Nephron (organoid): Measurements from ENCODE around the gene RLN1.

ENCODE experiments used
- H3K27ac Mint-ChIP-seq, 3 experiments: 2 replicates each; pipeline ENCODE4 v1.8.0; 2020; ENCODE audit warnings: mixed read lengths in 3 of 3, mild to moderate bottlenecking in 2 of 3, moderate library complexity in 1 of 3
- H3K27me3 Mint-ChIP-seq: 2 replicates; pipeline ENCODE4 v1.8.0; 2021; ENCODE audit warnings: low read depth, mild to moderate bottlenecking, moderate library complexity, mixed read lengths
- H3K36me3 Mint-ChIP-seq: 2 replicates; pipeline ENCODE4 v1.8.0; 2020; ENCODE audit warnings: low read depth, mixed read lengths
- H3K4me1 Mint-ChIP-seq: 2 replicates; pipeline ENCODE4 v1.8.0; 2020; ENCODE audit warnings: mixed read lengths
- H3K4me3 Mint-ChIP-seq, 3 experiments: 2 replicates each; pipeline ENCODE4 v1.8.0; 2020; ENCODE audit warnings: mild to moderate bottlenecking in 3 of 3, mixed read lengths in 3 of 3, moderate library complexity in 2 of 3
- H3K9me3 Mint-ChIP-seq: 2 replicates; pipeline ENCODE4 v1.8.0; 2020; ENCODE audit warnings: mixed read lengths
- CTCF ChIP-seq, 3 experiments: fragments of 200-600 bp; sonication (generic); IDR thresholded peaks; one replicate each; pipeline ENCODE4 v1.5.0; 2021; ENCODE audit warnings: antibody characterized with exemption in 3 of 3; ENCODE audit not compliant: unreplicated experiment in 3 of 3

The RLN1 gene

GRCh38 chr9:5375790-5376477 lies 36.3 kb upstream of the RLN1 start:
- TF ChIP-seq CTCF (IDR thresholded peaks at IDR 0.05; ENCODE audit: unreplicated experiment in 3 of 3), result no peak
- H3K4me1 Mint-ChIP-seq, result no peaks in the 10 kb centered on the region
- no peak overlapping the region for H3K27ac Mint-ChIP-seq
- H3K27me3 Mint-ChIP-seq, result no peaks in the 10 kb centered on the region
- no peaks in the 10 kb centered on the region for H3K9me3 Mint-ChIP-seq
- no peak overlapping the region for H3K4me3 Mint-ChIP-seq
- no peaks in the 10 kb centered on the region for H3K36me3 Mint-ChIP-seq

- no peaks in the 10 kb centered on the region for H3K4me1 Mint-ChIP-seq
- H3K27me3 Mint-ChIP-seq, result no peaks in the 10 kb centered on the region
- no peaks in the 10 kb centered on the region for H3K9me3 Mint-ChIP-seq
- no peak for TF ChIP-seq CTCF (IDR thresholded peaks at IDR 0.05; ENCODE audit: unreplicated experiment in 3 of 3)
- H3K36me3 Mint-ChIP-seq, result no peaks in the 10 kb centered on the region
- no peak overlapping the region for H3K4me3 Mint-ChIP-seq
- H3K27ac Mint-ChIP-seq, result no peak overlapping the region
These were observed 35.4 kb upstream of the RLN1 start for GRCh38 chr9:5375091-5375490.

GRCh38 chr9:5364294-5365024 lies 24.8 kb upstream of the RLN1 start:
- H3K27me3 Mint-ChIP-seq, result no peaks in the 10 kb centered on the region
- peak overlapping the region in 2 of 3 experiments; percentile 62 for H3K27ac Mint-ChIP-seq
- H3K9me3 Mint-ChIP-seq, result peaks cover 8% of the 10 kb centered on the region
- TF ChIP-seq CTCF (IDR thresholded peaks at IDR 0.05; ENCODE audit: unreplicated experiment in 3 of 3), result no peak
- H3K4me3 Mint-ChIP-seq, result no peak overlapping the region
- H3K4me1 Mint-ChIP-seq, result peaks cover 15% of the 10 kb centered on the region
- H3K36me3 Mint-ChIP-seq, result no peaks in the 10 kb centered on the region

- Mint-ChIP-seq H3K36me3 (peaks cover 8% of the 10 kb centered on the region), H3K4me3 (no peak overlapping the region), H3K27ac (peak overlapping the region in 2 of 3 experiments; percentile 53 to 54), H3K4me1 (peaks cover 37% of the 10 kb centered on the region), H3K27me3 (no peaks in the 10 kb centered on the region), H3K9me3 (no peaks in the 10 kb centered on the region)
- no peak for TF ChIP-seq CTCF (IDR thresholded peaks at IDR 0.05; ENCODE audit: unreplicated experiment in 3 of 3)
These were observed 21.8 kb upstream of the RLN1 start for GRCh38 chr9:5361326-5362010.

GRCh38 chr9:5360341-5360740 lies 20.7 kb upstream of the RLN1 start:
- H3K27ac Mint-ChIP-seq, result no peak overlapping the region
- peaks cover 8% of the 10 kb centered on the region for H3K36me3 Mint-ChIP-seq
- no peaks in the 10 kb centered on the region for H3K9me3 Mint-ChIP-seq
- no peaks in the 10 kb centered on the region for H3K27me3 Mint-ChIP-seq
- H3K4me3 Mint-ChIP-seq, result no peak overlapping the region
- H3K4me1 Mint-ChIP-seq, result peaks cover 37% of the 10 kb centered on the region
- no peak for TF ChIP-seq CTCF (IDR thresholded peaks at IDR 0.05; ENCODE audit: unreplicated experiment in 3 of 3)
